ENCODE data around the gene ZGLP1. TPM values are rescaled to one million over a fixed set of nuclear protein-coding genes. Genes with fewer than 3 reads are reported as not detected.

Gene ZGLP1
- total and polyA plus RNA-seq, 2 of the 13 experiments (the other 11 are each of a cell fraction or from before 2014, with no cell fraction given): 2.4 to 3.0 TPM

DNA sequence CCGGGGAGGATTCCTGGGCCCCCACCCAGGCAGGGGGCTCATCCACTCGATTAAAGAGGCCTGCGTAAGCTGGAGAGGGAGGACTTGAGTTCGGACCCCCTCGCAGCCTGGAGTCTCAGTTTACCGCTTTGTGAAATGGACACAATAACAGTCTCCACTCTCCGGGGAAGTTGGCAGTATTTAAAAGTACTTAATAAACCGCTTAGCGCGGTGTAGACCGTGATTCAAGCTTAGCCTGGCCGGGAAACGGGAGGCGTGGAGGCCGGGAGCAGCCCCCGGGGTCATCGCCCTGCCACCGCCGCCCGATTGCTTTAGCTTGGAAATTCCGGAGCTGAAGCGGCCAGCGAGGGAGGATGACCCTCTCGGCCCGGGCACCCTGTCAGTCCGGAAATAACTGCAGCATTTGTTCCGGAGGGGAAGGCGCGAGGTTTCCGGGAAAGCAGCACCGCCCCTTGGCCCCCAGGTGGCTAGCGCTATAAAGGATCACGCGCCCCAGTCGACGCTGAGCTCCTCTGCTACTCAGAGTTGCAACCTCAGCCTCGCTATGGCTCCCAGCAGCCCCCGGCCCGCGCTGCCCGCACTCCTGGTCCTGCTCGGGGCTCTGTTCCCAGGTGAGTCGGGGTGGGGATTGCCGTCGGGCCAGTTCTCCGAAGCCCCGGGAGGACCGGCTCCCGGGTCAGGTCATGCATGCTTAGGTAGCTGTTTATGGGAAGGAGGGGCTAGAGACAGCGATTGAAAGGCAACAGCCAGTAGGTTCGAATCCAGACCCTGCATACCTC lies 38.8 kb downstream of the ZGLP1 start, which contains the start of gene ICAM1 (continued):
- TF ChIP-seq, protein P1, sequence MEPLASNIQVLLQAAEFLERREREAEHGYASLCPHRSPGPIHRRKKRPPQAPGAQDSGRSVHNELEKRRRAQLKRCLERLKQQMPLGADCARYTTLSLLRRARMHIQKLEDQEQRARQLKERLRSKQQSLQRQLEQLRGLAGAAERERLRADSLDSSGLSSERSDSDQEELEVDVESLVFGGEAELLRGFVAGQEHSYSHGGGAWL (CRISPR knock-in tag; IDR thresholded peaks at IDR 0.05): peak; percentile 94
- TF ChIP-seq ZNF879 (CRISPR knock-in tag; IDR thresholded peaks at IDR 0.05): no peak; the same call in 1 of the 2 replicates
- TF ChIP-seq, protein P2, sequence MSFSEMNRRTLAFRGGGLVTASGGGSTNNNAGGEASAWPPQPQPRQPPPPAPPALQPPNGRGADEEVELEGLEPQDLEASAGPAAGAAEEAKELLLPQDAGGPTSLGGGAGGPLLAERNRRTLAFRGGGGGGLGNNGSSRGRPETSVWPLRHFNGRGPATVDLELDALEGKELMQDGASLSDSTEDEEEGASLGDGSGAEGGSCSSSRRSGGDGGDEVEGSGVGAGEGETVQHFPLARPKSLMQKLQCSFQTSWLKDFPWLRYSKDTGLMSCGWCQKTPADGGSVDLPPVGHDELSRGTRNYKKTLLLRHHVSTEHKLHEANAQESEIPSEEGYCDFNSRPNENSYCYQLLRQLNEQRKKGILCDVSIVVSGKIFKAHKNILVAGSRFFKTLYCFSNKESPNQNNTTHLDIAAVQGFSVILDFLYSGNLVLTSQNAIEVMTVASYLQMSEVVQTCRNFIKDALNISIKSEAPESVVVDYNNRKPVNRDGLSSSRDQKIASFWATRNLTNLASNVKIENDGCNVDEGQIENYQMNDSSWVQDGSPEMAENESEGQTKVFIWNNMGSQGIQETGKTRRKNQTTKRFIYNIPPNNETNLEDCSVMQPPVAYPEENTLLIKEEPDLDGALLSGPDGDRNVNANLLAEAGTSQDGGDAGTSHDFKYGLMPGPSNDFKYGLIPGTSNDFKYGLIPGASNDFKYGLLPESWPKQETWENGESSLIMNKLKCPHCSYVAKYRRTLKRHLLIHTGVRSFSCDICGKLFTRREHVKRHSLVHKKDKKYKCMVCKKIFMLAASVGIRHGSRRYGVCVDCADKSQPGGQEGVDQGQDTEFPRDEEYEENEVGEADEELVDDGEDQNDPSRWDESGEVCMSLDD (CRISPR knock-in tag; IDR thresholded peaks at IDR 0.05; ENCODE audit: borderline replicate concordance): peak; percentile 65; the same call in 1 of the 2 replicates
- TF ChIP-seq ZNF510 (CRISPR knock-in tag; IDR thresholded peaks at IDR 0.05; ENCODE audit: low read depth): no peak; the same call in 1 of the 2 replicates
- TF ChIP-seq, protein P3, sequence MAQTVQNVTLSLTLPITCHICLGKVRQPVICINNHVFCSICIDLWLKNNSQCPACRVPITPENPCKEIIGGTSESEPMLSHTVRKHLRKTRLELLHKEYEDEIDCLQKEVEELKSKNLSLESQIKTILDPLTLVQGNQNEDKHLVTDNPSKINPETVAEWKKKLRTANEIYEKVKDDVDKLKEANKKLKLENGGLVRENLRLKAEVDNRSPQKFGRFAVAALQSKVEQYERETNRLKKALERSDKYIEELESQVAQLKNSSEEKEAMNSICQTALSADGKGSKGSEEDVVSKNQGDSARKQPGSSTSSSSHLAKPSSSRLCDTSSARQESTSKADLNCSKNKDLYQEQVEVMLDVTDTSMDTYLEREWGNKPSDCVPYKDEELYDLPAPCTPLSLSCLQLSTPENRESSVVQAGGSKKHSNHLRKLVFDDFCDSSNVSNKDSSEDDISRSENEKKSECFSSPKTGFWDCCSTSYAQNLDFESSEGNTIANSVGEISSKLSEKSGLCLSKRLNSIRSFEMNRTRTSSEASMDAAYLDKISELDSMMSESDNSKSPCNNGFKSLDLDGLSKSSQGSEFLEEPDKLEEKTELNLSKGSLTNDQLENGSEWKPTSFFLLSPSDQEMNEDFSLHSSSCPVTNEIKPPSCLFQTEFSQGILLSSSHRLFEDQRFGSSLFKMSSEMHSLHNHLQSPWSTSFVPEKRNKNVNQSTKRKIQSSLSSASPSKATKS (CRISPR knock-in tag; IDR thresholded peaks at IDR 0.05): peak; percentile 95
- TF ChIP-seq PLRG1 (conservative IDR thresholded peaks at IDR 0.05): no peak
- TF ChIP-seq, protein P4, sequence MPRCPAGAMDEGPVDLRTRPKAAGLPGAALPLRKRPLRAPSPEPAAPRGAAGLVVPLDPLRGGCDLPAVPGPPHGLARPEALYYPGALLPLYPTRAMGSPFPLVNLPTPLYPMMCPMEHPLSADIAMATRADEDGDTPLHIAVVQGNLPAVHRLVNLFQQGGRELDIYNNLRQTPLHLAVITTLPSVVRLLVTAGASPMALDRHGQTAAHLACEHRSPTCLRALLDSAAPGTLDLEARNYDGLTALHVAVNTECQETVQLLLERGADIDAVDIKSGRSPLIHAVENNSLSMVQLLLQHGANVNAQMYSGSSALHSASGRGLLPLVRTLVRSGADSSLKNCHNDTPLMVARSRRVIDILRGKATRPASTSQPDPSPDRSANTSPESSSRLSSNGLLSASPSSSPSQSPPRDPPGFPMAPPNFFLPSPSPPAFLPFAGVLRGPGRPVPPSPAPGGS (CRISPR knock-in tag; IDR thresholded peaks at IDR 0.05): 0 out of 2 replicates have a peak, but pooled peaks have one; percentile 46
- TF ChIP-seq SIX1 (CRISPR knock-in tag; IDR thresholded peaks at IDR 0.05; ENCODE audit: borderline replicate concordance): peak; percentile 67; the same call in 1 of the 2 replicates
- TF ChIP-seq ZBTB3 (CRISPR knock-in tag; IDR thresholded peaks at IDR 0.05; ENCODE audit: borderline replicate concordance, low read depth): no peak
- peak; percentile 86 for TF ChIP-seq PHF8 (CRISPR knock-in tag; IDR thresholded peaks at IDR 0.05)
- TF ChIP-seq ZFY (CRISPR knock-in tag; IDR thresholded peaks at IDR 0.05): peak; percentile 50
- TF ChIP-seq MED1 (CRISPR knock-in tag; IDR thresholded peaks at IDR 0.05): peak; percentile 92
- TF ChIP-seq, protein P5, sequence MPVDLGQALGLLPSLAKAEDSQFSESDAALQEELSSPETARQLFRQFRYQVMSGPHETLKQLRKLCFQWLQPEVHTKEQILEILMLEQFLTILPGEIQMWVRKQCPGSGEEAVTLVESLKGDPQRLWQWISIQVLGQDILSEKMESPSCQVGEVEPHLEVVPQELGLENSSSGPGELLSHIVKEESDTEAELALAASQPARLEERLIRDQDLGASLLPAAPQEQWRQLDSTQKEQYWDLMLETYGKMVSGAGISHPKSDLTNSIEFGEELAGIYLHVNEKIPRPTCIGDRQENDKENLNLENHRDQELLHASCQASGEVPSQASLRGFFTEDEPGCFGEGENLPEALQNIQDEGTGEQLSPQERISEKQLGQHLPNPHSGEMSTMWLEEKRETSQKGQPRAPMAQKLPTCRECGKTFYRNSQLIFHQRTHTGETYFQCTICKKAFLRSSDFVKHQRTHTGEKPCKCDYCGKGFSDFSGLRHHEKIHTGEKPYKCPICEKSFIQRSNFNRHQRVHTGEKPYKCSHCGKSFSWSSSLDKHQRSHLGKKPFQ (CRISPR knock-in tag; IDR thresholded peaks at IDR 0.05; ENCODE audit: insufficient replicate concordance): peak; percentile 62
- TF ChIP-seq, protein P6, sequence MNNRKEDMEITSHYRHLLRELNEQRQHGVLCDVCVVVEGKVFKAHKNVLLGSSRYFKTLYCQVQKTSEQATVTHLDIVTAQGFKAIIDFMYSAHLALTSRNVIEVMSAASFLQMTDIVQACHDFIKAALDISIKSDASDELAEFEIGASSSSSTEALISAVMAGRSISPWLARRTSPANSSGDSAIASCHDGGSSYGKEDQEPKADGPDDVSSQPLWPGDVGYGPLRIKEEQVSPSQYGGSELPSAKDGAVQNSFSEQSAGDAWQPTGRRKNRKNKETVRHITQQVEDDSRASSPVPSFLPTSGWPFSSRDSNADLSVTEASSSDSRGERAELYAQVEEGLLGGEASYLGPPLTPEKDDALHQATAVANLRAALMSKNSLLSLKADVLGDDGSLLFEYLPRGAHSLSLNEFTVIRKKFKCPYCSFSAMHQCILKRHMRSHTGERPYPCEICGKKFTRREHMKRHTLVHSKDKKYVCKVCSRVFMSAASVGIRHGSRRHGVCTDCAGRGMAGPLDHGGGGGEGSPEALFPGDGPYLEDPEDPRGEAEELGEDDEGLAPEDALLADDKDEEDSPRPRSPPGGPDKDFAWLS (CRISPR knock-in tag; IDR thresholded peaks at IDR 0.05; ENCODE audit: borderline replicate concordance): no peak
- 0 out of 2 replicates have a peak, but pooled peaks have one; percentile 55 for TF ChIP-seq NKX3-1 (CRISPR knock-in tag; IDR thresholded peaks at IDR 0.05)
- TF ChIP-seq ZNF343 (CRISPR knock-in tag; IDR thresholded peaks at IDR 0.05): no peak
- peak; percentile 88 for TF ChIP-seq TARDBP (CRISPR knock-in tag; IDR thresholded peaks at IDR 0.05)
- TF ChIP-seq MEF2D (CRISPR knock-in tag; IDR thresholded peaks at IDR 0.05): peak; percentile 38; the same call in 1 of the 2 replicates
- TF ChIP-seq HHEX (CRISPR knock-in tag; IDR thresholded peaks at IDR 0.05): no peak

Measured in HepG2 (cell line).